GM19324 (cell line): Measurements from ENCODE around the gene ADORA1.

Experiments used
- ATAC-seq: cut with Tn5 transposase; IDR thresholded peaks from one replicate; pipeline ENCODE4 v1.9.1; 2021; ENCODE audit warnings: mild to moderate bottlenecking, moderate library complexity; ENCODE audit not compliant: unreplicated experiment, low FRiP score

The ADORA1 gene

GRCh38 chr1:203093754-203094410 lies 33.6 kb upstream of the ADORA1 start:
- no peak for ATAC-seq

- ATAC-seq: no peak
These were observed 32.4 kb upstream of the ADORA1 start for GRCh38 chr1:203095061-203095690.

DNA sequence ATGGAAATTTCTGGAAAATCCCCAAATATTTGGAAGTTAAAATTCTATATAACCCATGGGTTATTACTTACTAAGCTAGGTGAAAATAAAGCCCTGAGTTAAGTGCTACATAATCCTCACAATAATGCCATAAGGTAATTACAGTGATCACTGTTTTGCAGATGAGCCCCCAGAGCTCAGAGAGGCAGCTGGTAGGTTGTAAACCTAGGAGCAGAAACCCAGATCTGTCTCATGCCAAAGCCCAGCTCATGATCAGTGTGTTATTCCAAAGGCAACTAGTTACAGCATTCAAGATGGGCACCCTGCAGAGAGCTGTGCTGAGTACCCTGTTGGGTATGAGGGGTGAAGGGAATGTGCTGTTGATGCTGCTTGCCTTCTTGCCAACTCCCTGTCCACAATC lies 31.0 kb upstream of the ADORA1 start:
- ATAC-seq: no peak

GRCh38 chr1:203097001-203097400 lies 30.5 kb upstream of the ADORA1 start:
- no peak for ATAC-seq

DNA sequence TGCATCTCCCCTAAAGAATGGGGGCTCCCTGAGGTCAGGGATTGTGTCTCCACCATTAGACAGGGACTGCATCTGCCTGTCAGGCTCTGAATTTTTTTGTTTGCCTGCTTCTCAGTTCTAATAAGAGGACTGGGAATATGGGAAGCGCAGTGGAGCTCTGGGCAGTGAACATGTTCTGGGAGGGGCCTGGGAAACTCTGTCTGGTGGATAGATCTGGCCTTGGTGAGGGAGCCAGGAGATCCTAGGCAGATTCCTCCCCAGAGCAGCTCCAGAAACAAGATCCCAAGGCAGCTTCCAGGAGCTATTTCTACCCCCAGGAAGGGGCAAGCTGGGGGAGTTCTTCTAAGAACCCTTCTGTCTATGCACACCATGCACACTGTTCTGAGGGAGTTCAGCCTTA lies 29.1 kb upstream of the ADORA1 start:
- no peak for ATAC-seq

GRCh38 chr1:203098914-203099520 lies 28.5 kb upstream of the ADORA1 start:
- ATAC-seq: no peak

- ATAC-seq: no peak
These were observed 27.6 kb upstream of the ADORA1 start for GRCh38 chr1:203099805-203100515.

- ATAC-seq: no peak
These were observed 27.0 kb upstream of the ADORA1 start for GRCh38 chr1:203100516-203100869.

GRCh38 chr1:203101813-203102634 lies 25.5 kb upstream of the ADORA1 start:
- ATAC-seq: no peak

- ATAC-seq: no peak
These were observed 24.3 kb upstream of the ADORA1 start for GRCh38 chr1:203103216-203103615.

DNA sequence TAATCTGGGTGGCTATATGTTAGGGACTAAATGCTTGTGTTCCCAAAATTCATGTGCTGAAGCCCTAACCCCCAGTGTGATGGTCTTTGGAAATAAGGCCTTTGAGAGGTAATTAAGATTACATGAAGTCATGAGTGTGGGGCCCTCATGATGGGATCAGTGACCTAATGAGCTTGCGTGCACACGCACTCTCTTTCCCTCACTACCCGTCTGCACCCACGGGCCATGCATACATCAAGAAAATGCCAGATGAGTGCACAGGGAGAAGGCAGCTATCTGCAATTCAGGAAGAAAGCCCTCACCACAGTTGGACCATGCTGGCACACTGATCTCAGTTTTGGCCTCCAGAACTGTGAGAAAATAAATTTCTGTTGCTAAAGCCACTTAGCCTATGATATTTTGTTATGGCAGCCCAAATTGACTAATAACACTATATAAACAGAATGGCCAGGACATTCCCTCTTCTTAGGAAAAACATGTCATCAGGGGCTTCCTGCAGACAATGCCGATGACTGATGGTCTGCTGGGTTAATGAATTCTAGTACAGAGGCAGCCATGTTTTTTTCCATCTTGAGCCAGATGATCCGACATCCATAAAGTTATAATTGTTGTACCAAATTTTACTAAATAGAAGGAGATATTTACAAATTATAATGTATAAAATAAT lies 23.6 kb upstream of the ADORA1 start:
- ATAC-seq: no peak

DNA sequence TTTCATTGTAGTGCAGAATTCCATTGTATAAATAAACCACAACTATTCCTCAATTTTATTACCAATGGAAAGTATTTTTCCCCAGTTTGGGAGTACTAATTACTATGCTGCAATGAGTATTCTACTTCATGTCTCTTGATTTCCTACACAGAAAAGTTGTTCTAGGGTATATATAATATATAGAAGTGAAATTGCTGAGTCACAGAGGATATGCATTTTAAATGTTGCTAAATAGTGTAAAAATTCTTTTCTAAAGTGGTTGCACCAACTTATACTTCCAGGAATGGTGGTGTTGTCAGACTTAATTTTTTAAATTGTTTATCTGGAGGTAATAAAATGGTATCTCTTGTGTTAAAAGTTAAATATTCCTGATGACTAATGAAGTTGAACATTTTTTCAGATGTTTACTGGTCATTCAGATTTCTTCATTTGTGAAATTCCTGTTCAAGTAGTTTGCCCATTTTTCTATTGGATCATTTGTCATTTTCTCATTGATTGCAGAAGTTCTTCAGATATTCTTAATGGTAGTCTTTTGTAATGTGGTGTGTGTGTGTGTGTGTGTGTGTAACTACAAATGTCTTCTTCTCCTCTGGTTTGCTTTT lies 22.6 kb upstream of the ADORA1 start:
- ATAC-seq: no peak

GRCh38 chr1:203112475-203112874 lies 15.1 kb upstream of the ADORA1 start:
- no peak for ATAC-seq

GRCh38 chr1:203113308-203113707 lies 14.2 kb upstream of the ADORA1 start:
- ATAC-seq: no peak

DNA sequence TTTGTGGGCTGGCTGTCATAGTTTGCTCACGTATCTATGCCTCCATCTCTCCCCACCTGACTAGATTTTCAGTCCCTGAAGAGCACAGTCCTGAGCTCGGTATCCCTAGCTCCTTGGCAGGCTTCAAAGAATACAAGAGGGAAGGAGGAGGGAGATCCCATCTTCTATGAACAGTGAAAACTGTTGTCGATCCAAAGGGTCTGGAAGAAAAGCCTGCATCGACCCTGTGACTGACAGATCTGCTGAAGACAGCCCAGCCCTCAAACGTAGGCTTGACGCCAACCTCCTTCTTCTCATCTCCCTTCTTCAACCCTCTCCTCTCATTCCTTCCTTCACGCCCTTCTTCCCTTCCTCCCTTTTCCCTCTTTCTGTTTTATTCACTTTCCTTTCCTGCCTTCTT lies 13.3 kb upstream of the ADORA1 start:
- no peak for ATAC-seq

- no peak for ATAC-seq
These were observed 11.3 kb upstream of the ADORA1 start for GRCh38 chr1:203116091-203116820.

- ATAC-seq: no peak
These were observed 9.6 kb upstream of the ADORA1 start for GRCh38 chr1:203117611-203118575.
